HT-29 (cell line): ENCODE data around the gene AKR7A3. TPM values are rescaled to one million over a fixed set of nuclear protein-coding genes. Genes with fewer than 3 reads are reported as not detected.

Source experiments
- DNase-seq: peaks from one replicate; pipeline ENCODE4 v3.0.0-alpha.2; 2015; ENCODE audit warnings: low spot score
- total RNA-seq: library from RNA; depleted of rRNA; stranded (reverse); fragments of >200 nt; shearing (Covaris generic); gene quantifications from 2 replicates; pipeline ENCODE4 v1.2.3, GENCODE V29; 2014; rRNA removed

Gene AKR7A3
- total RNA-seq = 136 and 142 TPM in 2 replicates

DNA sequence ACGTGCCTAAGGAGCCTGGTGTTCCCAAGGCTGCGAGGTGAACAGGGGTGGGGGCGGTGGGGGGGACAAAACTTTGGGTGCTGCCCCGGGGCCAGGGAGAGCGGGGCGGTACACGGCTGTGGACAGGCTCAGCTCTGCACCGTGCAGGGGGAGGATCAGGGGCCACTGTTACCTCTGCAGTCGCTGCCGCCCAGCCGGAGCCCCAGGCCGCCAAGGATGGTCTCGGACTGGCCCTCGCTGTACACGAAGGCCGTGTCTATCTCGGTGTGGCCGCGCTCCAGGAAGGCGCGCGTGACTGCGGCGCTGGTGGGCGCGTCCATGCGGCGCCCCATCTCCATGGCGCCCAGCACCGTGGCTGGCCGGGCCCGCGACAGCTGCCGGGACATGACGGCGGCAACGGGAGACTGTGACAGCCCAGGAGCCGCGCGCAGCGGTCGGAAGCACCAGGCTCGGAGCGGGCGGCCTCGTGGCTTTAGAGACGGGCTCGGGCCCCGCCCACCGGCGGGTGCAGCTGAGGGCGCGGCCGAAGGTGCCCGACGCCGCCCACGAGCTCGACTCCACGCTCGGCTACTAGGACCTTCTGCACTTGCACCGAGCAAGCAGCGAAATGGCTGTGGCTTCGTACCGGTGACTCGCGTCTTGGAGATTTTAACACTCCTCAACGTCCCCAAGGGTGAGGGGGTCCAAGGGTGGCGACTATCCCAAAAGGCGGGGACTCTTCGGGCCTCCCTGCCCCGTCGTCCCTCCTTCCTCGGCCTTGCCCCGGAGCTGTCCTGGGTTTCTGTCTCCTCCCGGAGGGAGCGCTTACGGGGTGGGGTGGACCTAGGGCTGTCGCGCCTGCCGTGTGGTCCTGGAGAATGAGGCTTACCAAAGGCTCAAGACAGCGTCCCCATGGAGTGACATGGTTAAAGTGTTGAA lies at the start of gene AKR7A3:
Gene AKR7A3, minus strand, starts transcription at position 447 of the 918 bp plus-strand sequence. Its CDS starts 61 bp downstream, at position 386.
- DNase-seq = peak; percentile 87

DNA sequence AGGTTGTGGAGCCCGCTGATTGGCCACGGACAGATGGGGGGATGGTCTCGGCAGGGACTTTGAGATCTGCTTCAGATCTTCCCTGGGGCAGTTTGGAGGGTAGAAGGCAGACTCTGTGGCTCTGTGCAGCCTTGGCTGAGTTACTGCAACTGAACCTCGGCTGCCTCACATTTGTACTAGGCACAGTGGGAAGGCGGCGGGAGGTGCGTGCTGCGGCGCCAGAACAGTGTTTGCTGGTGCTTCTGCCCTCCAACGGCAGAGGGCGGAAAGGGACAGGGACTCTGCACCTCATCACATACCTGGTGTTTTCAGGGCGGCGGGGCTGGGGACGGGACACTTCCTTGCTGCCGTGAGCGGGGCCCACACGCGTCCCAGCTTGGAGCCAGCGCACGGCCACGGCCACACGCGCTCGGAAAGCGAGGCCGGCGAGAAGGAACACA lies 49.8 kb upstream of the AKR7A3 start:
- DNase-seq = no peak

DNA sequence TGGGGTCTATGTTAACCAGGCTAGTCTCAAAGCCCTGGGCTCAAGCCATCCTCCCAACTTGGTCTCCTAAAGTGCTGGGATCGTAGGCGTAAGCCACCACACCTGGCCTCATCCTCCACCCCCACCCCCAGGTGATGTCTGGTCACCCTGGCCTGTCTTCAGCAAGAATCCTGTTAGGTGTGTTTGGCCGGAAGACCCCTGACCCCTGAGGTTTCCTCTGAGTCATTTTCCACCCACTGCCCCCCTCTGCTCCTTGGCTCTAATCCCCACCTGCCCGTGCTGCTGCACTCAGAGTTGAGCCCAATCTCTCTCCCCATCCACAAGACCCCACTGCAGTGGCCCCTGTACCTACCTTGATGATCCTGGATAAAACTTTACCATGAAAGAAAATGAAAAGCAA lies 48.7 kb upstream of the AKR7A3 start:
- DNase-seq = no peak

DNA sequence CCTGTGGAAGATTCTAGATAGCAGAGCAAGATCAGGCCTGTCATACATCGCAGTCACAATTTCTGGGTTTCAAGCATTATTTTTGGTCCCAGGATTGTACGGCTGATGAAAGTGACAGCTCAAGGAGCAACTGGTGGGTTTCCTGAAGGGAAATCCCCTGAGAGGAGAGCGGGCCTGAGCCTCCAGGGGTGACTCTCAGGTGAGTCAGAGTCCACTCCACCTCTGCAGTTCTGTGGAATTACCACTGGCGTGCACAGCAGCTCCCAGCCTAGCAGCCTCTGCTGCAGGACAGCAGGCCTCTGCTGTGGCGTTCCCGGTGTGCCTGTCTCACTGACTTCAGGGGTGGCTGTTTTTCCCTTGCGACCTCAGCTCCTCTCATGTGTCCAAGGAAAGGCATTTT lies 48.0 kb upstream of the AKR7A3 start:
- DNase-seq = no peak

DNA sequence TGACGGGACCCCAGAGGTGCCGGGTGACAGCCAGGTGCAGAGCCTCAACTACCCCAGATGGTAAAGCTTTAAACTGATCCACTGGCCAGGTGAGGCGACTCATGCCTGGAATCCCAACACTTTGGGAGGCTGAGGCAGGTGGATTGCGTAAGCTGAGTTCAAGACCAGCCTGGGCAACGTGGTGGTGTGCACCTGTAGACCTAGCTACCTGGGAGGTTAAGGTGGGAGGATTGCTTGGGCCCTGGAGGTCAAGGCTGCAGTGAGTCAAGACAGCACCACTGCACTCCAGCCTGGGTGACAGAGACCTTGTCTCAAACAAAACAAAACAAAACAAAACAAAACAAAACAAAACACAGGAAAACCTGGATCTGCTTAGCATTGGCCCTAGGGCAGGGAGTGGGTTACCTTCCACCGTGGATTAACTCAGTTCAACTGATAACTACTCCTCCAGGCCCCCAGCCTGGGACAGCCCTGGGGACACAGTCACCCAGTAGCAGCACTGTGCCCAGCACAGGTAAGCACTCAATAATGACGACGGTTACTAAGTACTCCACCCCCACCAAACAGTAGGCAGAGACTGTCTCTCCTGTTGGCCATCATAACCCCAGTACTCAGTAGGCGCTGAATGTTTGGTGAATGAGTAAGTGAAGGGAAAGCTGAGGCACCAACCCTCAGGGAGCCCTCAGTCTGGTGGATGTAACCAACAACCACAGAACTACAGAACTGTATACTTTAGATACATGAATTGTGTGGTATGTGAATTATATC lies 45.2 kb upstream of the AKR7A3 start:
- no peak for DNase-seq

DNA sequence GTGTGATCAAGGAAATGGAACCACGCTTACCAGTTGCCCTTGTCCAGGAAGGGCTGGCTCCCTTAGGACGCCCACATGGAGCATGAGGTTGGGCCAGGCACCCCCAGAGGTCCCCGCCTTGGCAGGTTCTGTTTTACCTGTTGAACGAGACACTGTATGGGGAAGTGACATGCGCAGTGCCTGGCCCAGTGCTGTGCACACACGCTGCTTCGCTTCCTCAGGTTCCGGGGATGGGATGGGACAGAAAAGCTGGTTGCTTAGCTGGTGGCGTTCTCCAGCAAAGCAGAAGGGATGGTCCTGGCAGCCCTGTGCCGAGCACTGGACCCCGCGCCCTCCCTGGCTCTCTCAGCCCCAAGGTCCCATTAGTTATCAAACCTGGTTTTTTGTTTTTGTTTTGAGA lies 44.3 kb upstream of the AKR7A3 start:
- DNase-seq = no peak

DNA sequence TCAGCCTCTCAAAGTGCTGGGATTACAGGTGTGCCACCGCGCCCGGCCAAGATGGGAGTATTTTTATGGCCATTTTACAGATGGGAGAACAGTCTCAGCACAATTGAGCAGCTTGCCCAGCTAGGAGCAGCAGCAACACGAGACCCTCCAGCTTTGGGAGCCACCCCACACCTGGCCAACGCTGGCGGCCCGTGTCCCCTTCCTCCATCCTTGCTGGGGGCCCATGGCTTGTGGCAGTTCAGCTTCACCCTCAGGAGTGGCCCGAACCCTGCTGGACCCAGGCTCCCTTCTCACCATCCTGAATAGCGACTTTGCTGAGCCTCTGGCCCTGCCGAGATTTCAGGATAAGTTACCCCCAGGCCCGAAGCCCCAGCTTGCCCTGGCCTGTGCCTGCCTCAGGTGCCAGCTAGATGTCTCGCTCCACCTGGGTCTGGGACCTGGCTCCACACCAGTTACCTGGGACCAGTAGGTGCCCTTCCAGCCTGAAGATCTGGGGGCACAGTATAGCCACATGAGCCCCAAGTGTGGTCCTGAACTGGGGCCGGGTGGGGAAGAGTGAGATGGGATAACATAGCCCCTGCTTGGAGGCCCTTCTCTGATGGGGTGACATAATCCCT lies 42.8 kb upstream of the AKR7A3 start:
- DNase-seq = no peak

DNA sequence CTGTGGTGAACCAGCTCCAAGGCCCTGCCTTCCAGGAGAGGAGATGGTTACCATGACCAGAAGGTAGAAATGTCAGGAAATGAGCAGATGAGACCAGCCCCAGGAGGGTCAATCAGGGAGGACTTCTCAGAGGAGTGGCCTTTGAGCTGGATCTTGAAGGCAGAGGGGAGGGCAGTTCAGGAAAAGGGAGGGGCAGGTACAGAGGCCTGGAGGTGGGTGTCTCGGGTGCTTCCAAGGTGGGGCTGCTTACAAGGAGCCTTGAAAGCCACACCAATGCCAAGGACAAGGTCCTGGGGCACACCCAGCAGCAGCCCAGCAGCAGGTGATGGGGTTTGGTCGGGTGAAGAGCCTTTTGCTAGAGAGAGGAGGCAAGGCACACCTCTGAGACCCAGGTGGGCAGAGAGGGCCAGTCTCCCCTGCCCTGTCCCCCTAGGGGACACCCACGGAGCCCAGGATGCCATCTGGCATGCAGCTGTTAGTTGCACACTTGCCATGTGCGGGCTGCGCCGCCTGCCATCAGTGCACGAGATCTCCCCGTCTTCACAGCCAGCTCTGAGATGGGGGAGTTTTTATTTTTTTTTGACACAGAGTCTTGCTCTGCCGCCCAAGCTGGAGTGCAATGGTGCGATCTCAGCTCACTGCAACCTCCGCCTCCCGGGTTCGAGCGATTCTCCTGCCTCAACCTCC lies 42.0 kb upstream of the AKR7A3 start:
- DNase-seq = no peak

DNA sequence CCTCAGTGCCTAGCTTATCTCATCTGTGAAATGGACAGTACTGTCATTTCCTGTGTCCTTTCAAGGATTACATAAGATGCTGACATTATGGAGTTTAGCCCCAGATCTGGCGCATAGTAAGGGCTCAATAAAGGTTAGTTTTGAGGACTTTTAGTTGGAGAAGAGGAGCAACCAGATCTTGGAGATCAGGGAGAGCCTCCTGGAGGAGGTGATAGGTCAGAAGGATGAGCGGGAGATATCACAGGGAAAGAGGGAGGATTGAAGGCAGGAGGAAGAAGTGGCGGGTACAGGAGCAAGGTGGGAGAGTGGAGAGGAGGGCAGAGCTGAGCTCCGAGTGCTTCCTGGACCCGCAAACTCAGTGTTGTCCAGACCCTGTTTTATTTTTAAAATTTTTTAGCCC lies 41.0 kb upstream of the AKR7A3 start:
- no peak for DNase-seq

DNA sequence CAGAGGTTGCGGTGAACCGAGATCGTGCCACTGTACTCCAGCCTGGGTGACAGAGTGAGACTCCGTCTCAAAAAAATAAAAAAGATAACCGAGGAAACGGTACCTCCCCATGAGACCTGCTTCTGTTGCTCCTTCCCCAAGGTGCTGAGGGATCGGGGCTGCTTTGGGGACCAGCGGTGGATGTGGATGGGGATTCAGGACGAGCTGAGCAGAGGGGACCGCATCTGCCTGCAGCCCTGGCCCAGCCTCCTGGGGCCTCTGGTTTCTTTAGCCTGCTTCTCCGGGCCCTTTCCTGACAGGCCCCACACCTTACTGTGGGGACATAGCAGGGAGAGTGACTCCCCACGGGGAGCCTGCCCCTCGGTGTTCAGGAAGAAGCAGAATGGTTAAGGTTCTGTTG lies 40.6 kb upstream of the AKR7A3 start:
- DNase-seq = no peak

DNA sequence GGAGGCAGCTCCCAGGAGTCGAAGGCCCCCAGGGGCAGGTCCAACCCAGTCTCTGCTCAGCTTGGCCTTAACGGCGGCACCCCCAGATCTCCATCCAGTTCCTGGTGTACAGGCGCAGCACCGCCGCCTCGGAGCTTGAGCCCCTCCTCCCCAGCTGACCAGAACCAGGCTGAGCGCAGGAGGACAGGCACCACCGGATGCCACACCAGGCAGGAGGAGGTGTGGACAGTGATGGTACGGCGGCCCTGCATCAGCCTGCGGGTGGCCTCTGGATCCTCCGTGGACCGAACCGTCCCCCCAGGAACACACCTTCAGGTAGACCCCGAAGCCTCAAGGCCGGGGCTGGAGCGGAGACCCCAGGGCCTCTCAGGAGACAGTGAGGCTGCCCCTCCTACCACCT lies 39.9 kb upstream of the AKR7A3 start:
- no peak for DNase-seq

DNA sequence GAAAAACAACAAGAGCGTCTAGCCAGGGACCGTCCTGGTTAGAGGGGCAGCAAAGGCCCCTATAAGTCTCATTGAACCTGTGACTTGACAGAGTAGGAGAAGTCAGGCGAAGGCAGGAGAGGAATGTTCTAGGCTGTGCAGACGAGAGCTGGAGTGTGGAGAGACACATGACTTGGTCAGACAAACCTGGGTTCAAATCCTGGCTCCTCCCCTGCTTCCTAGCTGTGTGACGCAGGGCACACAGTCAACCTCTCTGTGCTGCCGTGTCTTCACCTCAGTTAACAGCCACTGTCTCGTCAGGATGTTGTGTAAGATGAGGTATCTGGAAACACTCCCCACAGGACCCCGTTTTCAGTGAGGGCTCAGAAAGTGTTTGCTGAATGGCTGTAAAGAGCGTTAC lies 39.2 kb upstream of the AKR7A3 start:
- no peak for DNase-seq

DNA sequence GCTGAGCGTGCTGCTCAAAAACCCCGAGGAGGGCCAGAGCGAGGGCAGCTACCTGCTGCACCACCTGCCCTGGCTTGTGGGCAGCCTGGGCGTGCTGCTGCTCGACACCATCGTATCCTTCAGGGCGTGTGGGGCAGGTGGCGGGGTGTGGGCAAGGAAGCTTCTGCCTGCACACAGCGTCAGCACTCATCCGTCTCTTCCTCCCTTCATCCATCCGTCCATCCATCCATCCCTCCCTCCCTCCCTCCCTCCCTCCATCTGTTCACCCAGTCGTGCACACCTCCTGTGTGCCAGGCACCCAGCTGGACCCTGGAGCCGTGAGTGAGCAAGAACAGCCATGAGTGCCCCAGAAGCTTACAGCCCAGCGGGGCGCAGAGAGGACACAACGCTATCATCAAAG lies 38.7 kb upstream of the AKR7A3 start:
- no peak for DNase-seq

DNA sequence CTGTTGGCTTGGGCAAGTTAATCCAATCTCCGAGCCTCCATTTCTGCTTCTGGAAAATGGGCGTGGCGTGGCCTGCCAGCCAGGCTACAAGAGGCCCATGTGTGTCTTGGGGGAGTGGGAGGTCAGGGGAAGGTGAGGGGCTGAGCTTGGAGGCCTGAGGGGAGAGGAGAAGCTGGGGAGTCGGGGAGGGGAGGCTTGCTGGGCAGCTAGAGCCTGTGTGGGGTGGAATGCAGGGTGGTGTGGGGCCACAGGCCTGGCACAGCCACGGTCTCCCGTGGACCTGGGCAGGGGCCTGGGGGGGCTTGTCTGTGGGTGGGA lies 38.1 kb upstream of the AKR7A3 start:
- no peak for DNase-seq

DNA sequence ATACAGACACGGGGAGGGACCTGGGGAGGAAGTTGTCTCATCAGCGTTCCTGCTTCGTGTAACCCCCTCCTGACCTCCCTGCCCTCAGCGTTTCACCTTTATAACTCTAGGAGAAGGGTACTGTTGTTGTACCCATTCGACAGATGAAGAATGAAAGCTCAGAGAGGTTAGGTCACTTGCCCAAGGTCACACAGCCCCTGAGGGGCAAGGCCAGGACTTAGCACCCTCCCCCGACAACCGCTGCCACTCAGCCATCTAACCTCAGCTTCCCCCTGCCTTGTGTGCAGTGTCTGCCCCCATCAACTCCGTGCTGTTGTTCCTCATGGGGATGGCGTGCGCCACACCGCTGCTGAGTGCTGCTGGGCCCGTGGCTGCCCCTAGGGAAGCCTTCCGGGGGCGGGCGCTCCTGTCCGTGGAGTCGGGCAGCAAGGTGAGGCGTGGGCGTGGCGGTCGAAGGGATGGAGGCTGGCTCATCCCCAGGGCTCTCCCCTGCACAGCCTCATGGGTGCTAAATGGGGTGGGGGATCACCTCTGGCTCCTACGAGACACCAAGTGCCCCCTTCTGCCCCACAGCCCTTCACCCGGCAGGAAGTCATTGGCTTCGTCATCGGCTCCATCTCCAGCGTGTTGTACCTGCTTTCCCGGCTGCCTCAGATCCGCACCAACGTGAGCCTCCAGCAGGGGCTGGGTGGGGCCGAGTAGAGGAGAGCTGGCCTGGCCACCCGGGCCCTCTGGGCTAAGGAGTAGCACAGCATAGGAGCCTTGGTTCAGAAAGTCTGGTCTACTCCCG lies 37.6 kb upstream of the AKR7A3 start:
- no peak for DNase-seq

DNA sequence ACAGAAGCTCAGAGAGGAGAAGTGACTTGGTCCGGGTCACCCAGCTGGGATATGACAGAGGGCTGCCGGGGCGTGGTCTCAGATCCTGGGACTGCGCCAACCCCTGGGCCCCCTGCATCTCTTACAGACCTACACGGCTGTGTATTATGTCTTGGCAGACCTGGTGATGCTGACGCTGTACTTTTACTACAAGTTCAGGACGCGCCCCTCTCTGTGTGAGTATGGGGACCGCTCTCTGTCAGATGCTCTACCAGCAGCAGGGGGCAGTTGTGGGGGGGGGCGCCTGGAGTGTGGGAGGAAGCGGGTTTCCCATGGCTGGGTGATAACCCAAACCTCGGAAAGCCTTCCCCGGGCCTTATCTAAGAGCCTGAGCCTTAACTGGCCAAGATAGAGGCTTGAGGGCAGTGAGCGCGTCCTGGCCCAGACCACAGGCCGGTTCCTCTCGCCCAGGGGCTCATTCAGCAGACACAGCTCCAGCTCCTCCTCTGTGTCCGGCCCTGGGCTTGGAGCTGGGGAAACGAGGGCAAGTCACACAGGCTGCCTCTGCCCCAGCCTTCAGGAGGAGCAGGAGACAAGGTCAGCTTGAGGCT lies 36.9 kb upstream of the AKR7A3 start:
- no peak for DNase-seq

DNA sequence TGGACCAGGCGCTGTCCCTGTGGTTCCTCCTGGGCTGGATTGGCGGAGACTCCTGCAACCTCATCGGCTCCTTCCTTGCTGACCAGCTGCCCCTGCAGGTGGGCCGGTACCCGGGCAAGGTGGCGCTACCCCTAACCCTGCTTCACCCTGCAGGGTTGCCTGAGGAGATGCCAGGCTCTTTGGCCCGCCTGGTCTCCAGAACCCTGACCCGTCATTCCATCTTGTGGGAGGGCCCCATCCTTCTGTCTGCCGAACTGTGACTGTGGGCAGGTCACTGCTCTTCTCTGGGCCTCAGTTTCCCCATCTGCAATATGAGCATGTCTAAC lies 36.1 kb upstream of the AKR7A3 start:
- DNase-seq = no peak

DNA sequence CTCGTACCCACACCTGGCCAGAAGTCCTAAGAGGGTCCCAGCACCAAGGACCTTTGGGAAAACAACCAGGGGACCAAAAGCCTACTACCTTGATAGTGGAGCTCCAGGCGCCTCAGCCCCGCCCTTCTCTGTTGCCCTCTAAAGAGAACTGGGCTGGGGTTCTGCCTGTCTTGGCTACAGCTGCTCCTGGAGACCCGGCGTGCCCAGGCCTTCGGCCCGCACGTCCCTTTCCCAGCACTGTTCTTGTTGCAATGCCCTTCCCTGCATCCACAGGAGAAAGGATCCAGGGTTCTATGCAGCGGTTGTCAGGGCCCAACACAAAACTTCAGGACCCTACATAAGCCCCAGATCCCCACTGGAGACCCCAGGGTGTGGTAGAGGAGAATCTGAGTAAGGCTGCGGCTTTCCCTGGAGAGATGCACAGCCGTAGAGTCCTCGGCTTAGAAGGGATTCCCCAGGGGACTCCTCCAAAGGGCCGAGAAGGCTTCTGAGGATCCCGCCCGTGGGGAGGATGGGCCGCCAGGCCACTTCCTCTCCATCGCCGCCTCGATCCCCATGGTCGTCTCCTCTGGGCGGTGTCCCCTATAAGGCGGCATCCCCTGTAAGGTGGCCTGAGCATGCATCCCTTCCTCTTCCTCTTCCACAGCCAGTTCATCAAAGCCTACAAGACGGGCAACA lies 35.6 kb upstream of the AKR7A3 start:
- DNase-seq = no peak

DNA sequence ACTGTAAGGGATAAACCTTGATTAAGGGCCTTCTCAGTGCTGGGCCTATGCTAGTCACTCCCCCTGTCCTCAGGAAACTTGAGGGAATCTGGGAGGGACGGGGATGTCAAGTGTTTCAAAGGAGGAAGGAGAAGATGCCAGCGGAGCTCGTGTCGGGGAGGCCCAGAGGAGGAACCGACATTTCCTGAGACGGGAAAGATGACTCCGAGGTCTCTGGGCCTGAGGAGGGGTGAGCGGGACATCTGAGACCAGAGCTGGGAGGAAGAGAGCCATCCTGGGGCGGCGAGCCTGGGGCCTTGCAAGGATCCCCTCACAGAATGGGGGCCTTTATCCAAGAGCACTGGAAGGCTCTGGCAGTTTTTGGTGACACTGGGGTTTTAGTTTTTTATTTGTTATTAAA lies 33.9 kb upstream of the AKR7A3 start:
- no peak for DNase-seq

DNA sequence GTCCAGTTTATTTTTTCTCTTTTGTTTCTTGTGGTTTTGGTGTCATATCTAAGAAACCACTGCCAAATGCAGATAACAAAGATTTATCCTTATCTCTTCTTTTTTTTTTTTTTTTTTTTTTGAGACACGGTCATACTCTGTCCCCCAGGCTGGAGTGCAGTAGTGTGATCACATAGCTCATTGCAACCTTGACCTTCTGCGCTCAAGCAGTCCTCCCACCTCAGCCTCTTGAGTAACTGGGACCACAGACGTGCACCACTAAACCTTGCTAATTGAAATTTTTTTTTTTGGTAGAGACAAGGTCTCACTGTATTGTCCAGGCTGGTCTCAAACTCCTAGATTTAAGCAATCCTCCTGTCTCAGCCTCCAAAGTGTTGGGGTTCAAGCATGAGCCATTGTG lies 32.5 kb upstream of the AKR7A3 start:
- no peak for DNase-seq
